Endodermal cell (in vitro differentiated cells): ENCODE measurements around the gene HES6. TPM values are rescaled to one million over a fixed set of nuclear protein-coding genes. Genes with fewer than 3 reads are reported as not detected.
A peak's percentile ranks its signal among the peaks of the same experiment; 100 is the strongest.

Experiments
- DNase-seq: peaks from one replicate; pipeline ENCODE4 v3.0.0-alpha.2; 2017
- H3K27ac ChIP-seq: 2 replicates; pipeline ENCODE4 v1.5.1; 2013; ENCODE audit warnings: mild to moderate bottlenecking, low read depth, low read length, moderate library complexity
- H3K27me3 ChIP-seq: 2 replicates; pipeline ENCODE4 v1.6.1; 2013; ENCODE audit warnings: mild to moderate bottlenecking, low read length, moderate library complexity; ENCODE audit not compliant: insufficient read depth, control insufficient read depth, poor library complexity, severe bottlenecking
- H3K36me3 ChIP-seq: 2 replicates; pipeline ENCODE4 v1.7.0; 2013; ENCODE audit warnings: mild to moderate bottlenecking, low read length, moderate library complexity; ENCODE audit not compliant: control insufficient read depth, insufficient read depth
- H3K4me1 ChIP-seq: one replicate; pipeline ENCODE4 v1.7.0; 2013; ENCODE audit warnings: low read length; ENCODE audit not compliant: control insufficient read depth, insufficient read depth
- H3K4me3 ChIP-seq: 2 replicates; pipeline ENCODE4 v1.5.1; 2013; ENCODE audit warnings: mild to moderate bottlenecking, low read length, moderate library complexity
- H3K9ac ChIP-seq: 2 replicates; pipeline ENCODE4 v1.6.1; 2013; ENCODE audit warnings: mild to moderate bottlenecking, low read length, moderate library complexity; ENCODE audit not compliant: poor library complexity, severe bottlenecking; ENCODE audit errors: extremely low read depth
- H3K9me3 ChIP-seq: 2 replicates; pipeline ENCODE4 v1.6.1; 2013; ENCODE audit warnings: mild to moderate bottlenecking, low read length, moderate library complexity; ENCODE audit not compliant: control insufficient read depth
- H3K27ac Mint-ChIP-seq: 2 replicates; pipeline ENCODE4 v1.8.0; 2020; ENCODE audit warnings: mixed read lengths
- H3K27me3 Mint-ChIP-seq: 2 replicates; pipeline ENCODE4 v1.8.0; 2021; ENCODE audit warnings: mild to moderate bottlenecking, mixed read lengths; ENCODE audit not compliant: insufficient read depth
- H3K36me3 Mint-ChIP-seq: 2 replicates; pipeline ENCODE4 v1.8.0; 2020; ENCODE audit warnings: low read depth, mixed read lengths
- H3K4me1 Mint-ChIP-seq: 2 replicates; pipeline ENCODE4 v1.8.0; 2020; ENCODE audit warnings: mixed read lengths
- H3K4me3 Mint-ChIP-seq: 2 replicates; pipeline ENCODE4 v1.8.0; 2020; ENCODE audit warnings: mild to moderate bottlenecking, moderate library complexity, mixed read lengths
- H3K9me3 Mint-ChIP-seq: 2 replicates; pipeline ENCODE4 v1.8.0; 2020; ENCODE audit warnings: mild to moderate bottlenecking, mixed read lengths
- WGBS, 2 experiments: methylation state at CpG; one replicate each; pipeline versions ENCODE4 v1.1.5 to v1.1.7; 2013; ENCODE audit warnings: missing lambda C conversion rate in 2 of 2, mixed read lengths in 1 of 2; ENCODE audit not compliant: insufficient coverage in 1 of 2, insufficient read length in 1 of 2; 5-methylcytosine and 5-hydroxymethylcytosine counted together
- long read RNA-seq, 4 experiments: library from polyadenylated mRNA in 2 of 4; library from RNA in 1 of 4; library from capped mRNA in 1 of 4; stranded (forward) in 3 of 4; unstranded in 1 of 4; transcript quantifications; one replicate each; pipeline ENCODE4 v2.0.0, GENCODE V29; 2020 to 2021; ENCODE audit warnings: inconsistent platforms in 1 of 4
- polyA plus RNA-seq, 2 experiments: library from polyadenylated mRNA; stranded (reverse); fragments of 50-300 nt; gene quantifications; one replicate each; pipeline ENCODE4 v1.2.3, GENCODE V29; 2013
- total RNA-seq, 2 donors: library from RNA; stranded (reverse); fragmentation: NEBNext Ultra II Directional in 1 of 2; extraction: Animal tissue kit (Norgen Biotek cat#: 25700) in 1 of 2; gene quantifications; 2 replicates in 1 of 2; 3 replicates in 1 of 2; pipeline ENCODE4 v1.2.1, GENCODE V29; 2021
- TF ChIP-seq, protein P1 (sequence below): fragments of 200-600 bp; sonication (generic); conservative IDR thresholded peaks from 2 replicates; pipeline ENCODE4 v1.5.0; 2021; ENCODE audit warnings: antibody characterized with exemption, mild to moderate bottlenecking

The HES6 gene, protein sequence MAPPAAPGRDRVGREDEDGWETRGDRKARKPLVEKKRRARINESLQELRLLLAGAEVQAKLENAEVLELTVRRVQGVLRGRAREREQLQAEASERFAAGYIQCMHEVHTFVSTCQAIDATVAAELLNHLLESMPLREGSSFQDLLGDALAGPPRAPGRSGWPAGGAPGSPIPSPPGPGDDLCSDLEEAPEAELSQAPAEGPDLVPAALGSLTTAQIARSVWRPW
- total RNA-seq: 10 to 100 TPM; 17.8 to 26.3 TPM
- polyA plus RNA-seq (2013, experiment 1 of 2): 302 TPM
- polyA plus RNA-seq (2013, experiment 2 of 2): 279 TPM
- long read RNA-seq, experiment 1, partial matches to known transcripts: 1 of 9 reads
- long read RNA-seq, experiment 1, other reads (novel, unspliced or antisense): 1 of 9 reads
- long read RNA-seq, experiment 2, transcript HES6-203 (3 exons, 1,600 nt): minor isoform, 9 of 40 reads
- long read RNA-seq, experiment 2, transcript HES6-201 (4 exons, 1,454 nt): major isoform, 22 of 40 reads
- long read RNA-seq, experiment 2, partial matches to known transcripts: 0 of 40 reads
- long read RNA-seq, experiment 2, other reads (novel, unspliced or antisense): 5 of 40 reads
- long read RNA-seq, experiment 3, partial matches to known transcripts: 0 of 1 reads
- long read RNA-seq, experiment 3, other reads (novel, unspliced or antisense): 0 of 1 reads
- long read RNA-seq, experiment 4, partial matches to known transcripts: 0 of 1 reads
- long read RNA-seq, experiment 4, other reads (novel, unspliced or antisense): 0 of 1 reads

DNA sequence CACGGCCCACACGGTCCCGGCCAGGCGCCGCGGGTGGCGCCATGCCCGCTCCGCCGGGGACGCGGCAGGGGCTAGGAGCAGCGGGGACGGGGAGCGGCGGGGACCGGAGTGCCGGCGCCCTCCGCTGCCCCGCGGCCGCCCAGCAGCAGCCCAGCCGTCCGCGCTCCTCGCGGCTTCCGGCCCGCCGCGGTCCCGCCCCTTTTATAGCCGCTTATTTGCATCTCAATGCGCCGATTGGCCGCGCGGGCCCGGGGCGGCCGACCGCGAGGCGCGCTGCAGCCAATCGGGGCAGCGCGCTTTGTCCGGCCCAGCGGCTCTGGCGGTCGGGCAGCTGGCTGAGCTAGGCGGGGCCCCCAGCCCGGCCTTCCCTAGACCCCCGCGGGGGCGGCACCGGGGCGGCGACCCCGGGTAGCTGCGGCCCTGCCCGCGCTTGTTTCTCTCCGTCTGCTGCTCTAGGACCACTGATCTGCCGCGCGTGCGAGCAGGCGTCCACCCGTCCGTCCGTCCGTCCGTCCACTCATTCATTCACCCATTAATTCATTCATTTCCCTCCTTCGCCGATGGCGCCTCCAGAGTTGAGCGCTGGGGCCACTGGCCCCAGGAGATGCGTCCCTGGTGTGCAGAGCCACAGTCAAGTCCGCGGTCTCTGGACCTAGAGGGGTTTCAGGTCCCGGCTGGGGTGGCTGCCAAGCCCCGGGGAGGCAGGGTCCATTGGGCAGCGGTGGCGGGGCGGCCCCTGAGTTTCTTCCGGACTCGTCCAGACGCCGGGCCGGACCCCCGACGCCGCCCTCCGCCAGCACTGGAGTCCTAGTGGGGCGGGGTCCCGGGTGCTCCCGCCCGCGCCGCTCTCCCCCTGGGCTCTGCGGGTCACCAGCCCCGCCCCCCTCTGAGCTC lies at the start of gene HES6:
HES6 (minus strand) TSS at position 176 of the 894 bp plus-strand sequence; CDS start at position 43, 133 bp downstream.
- Histone ChIP-seq H3K4me3 (peak within 1 kb of the TSS; percentile 77), H3K9ac (no peak within 1 kb of the TSS), H3K27ac (peak within 1 kb of the TSS; percentile 98), H3K4me1 (no peaks in the 10 kb centered on the region), H3K9me3 (no peaks in the 10 kb centered on the region), H3K36me3 (peaks cover 5% of the 10 kb centered on the region), H3K27me3 (peaks cover 41% of the 10 kb centered on the region)
- WGBS, 2 experiments: 0% methylated on average over 41 to 103 of the region's 105 CpGs
- Mint-ChIP-seq H3K27ac (peak within 1 kb of the TSS; percentile 40), H3K4me1 (no peaks in the 10 kb centered on the region), H3K36me3 (peaks cover 7% of the 10 kb centered on the region), H3K9me3 (no peaks in the 10 kb centered on the region), H3K27me3 (peaks cover 54% of the 10 kb centered on the region), H3K4me3 (peak within 1 kb of the TSS; percentile 54)
- TF ChIP-seq, protein P1, sequence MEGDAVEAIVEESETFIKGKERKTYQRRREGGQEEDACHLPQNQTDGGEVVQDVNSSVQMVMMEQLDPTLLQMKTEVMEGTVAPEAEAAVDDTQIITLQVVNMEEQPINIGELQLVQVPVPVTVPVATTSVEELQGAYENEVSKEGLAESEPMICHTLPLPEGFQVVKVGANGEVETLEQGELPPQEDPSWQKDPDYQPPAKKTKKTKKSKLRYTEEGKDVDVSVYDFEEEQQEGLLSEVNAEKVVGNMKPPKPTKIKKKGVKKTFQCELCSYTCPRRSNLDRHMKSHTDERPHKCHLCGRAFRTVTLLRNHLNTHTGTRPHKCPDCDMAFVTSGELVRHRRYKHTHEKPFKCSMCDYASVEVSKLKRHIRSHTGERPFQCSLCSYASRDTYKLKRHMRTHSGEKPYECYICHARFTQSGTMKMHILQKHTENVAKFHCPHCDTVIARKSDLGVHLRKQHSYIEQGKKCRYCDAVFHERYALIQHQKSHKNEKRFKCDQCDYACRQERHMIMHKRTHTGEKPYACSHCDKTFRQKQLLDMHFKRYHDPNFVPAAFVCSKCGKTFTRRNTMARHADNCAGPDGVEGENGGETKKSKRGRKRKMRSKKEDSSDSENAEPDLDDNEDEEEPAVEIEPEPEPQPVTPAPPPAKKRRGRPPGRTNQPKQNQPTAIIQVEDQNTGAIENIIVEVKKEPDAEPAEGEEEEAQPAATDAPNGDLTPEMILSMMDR: no peak
- peak; percentile 95 for DNase-seq

DNA sequence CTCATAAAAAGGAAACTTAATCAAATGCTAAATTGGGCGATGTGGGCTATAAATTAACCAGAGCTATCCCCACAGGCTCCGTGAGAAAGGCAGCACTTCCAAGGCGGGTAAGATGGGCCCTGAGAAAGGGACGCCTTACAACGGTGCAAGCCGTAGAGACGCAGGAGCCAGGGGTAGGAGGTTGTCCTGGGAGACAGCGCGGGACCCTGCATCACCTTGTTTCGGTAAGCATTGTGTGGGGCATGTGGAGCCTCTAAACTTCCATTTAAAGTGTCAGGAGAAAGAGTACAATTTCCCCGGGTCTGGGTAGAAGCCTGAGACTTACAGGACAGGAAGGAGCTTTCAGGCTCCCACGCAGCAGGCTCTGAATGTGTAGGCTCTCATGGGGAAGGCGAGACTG lies 49.7 kb upstream of the HES6 start:
- peaks cover 36% of the 10 kb centered on the region for H3K4me1 ChIP-seq
- H3K9me3 Mint-ChIP-seq: no peaks in the 10 kb centered on the region
- peak overlapping the region; percentile 62 for H3K9ac ChIP-seq
- peaks cover 1% of the 10 kb centered on the region for H3K27me3 Mint-ChIP-seq
- peak overlapping the region; percentile 82 for H3K4me3 ChIP-seq
- no peaks in the 10 kb centered on the region for H3K36me3 ChIP-seq
- TF ChIP-seq, protein P1: no peak
- H3K9me3 ChIP-seq: no peaks in the 10 kb centered on the region
- peaks cover under 1% of the 10 kb centered on the region for H3K36me3 Mint-ChIP-seq
- no peak for DNase-seq
- 29 to 31% methylated on average over 13 of the region's 13 CpGs for WGBS, 2 experiments
- no peaks in the 10 kb centered on the region for H3K27me3 ChIP-seq
- peak overlapping the region; percentile 72 for H3K4me3 Mint-ChIP-seq
- no peak overlapping the region for H3K27ac ChIP-seq
- peaks cover 52% of the 10 kb centered on the region for H3K4me1 Mint-ChIP-seq
- peak overlapping the region; percentile 89 for H3K27ac Mint-ChIP-seq
